Naive B cell (primary cell): ENCODE results near the gene FAM110A. TPM values are rescaled to one million over a fixed set of nuclear protein-coding genes. Genes with fewer than 3 reads are reported as not detected.
"Not testable (repeated sequence)": the region's sequence is repeated elsewhere in the genome, so short reads cannot be mapped to it uniquely, and the experiment has no call there.

Source experiments
- ATAC-seq, 2 donors: fragments of 150-1000 bp; cut with Tn5 transposase; 2 replicates each; pipeline ENCODE4 v1.10.0; 2021; ENCODE audit warnings: low read depth in 2 of 2, mild to moderate bottlenecking in 2 of 2, moderate library complexity in 2 of 2
- DNase-seq: peaks from one replicate; pipeline ENCODE4 v3.0.0; 2022
- H3K27ac Mint-ChIP-seq, 6 donors: one replicate each; pipeline ENCODE4 v1.8.0; 2020 to 2022; ENCODE audit warnings: mild to moderate bottlenecking in 6 of 6, mixed read lengths in 6 of 6, moderate library complexity in 5 of 6, inconsistent platforms in 2 of 6
- H3K27me3 Mint-ChIP-seq, 3 donors: one replicate each; pipeline ENCODE4 v1.8.0; 2021 to 2022; ENCODE audit warnings: mixed read lengths in 3 of 3, mild to moderate bottlenecking in 1 of 3
- H3K36me3 Mint-ChIP-seq, 2 donors: one replicate each; pipeline ENCODE4 v1.8.0; 2020 to 2022; ENCODE audit warnings: mixed read lengths in 2 of 2, inconsistent platforms in 1 of 2, mild to moderate bottlenecking in 1 of 2
- H3K4me1 Mint-ChIP-seq, 3 donors: one replicate each; pipeline ENCODE4 v1.8.0; 2020 to 2022; ENCODE audit warnings: mixed read lengths in 3 of 3, inconsistent platforms in 1 of 3, mild to moderate bottlenecking in 1 of 3, moderate library complexity in 1 of 3
- H3K4me3 Mint-ChIP-seq, 8 donors: one replicate each; pipeline ENCODE4 v1.8.0; 2020 to 2022; ENCODE audit warnings: mild to moderate bottlenecking in 8 of 8, mixed read lengths in 8 of 8, moderate library complexity in 8 of 8, inconsistent platforms in 2 of 8
- H3K9me3 Mint-ChIP-seq, 7 donors: one replicate each; pipeline ENCODE4 v1.8.0; 2020 to 2022; ENCODE audit warnings: mixed read lengths in 7 of 7, mild to moderate bottlenecking in 5 of 7, inconsistent platforms in 2 of 7, moderate library complexity in 1 of 7
- polyA plus RNA-seq, 6 donors: library from polyadenylated mRNA; unstranded; fragments of 300-500 nt; fragmentation: Illumina TruSeq; gene quantifications; one replicate each; pipeline ENCODE4 v1.2.3, GENCODE V29; 2021; ENCODE audit warnings: low read depth in 6 of 6

FAM110A gene
- polyA plus RNA-seq, 6 donors from 2014 or later: 8.9 to 18.9 (median 12.4) TPM

- peaks cover 0 to 6% (median 0%) of the 10 kb centered on the region in 3 donors for H3K4me1 Mint-ChIP-seq
- peaks cover 8 to 15% (median 10%) of the 10 kb centered on the region in 3 donors for H3K27me3 Mint-ChIP-seq
- DNase-seq (no peak), ATAC-seq (no peak)
- H3K4me3 Mint-ChIP-seq: no peak overlapping the region
- no peak overlapping the region for H3K27ac Mint-ChIP-seq
- no peaks in the 10 kb centered on the region for H3K9me3 Mint-ChIP-seq
- H3K36me3 Mint-ChIP-seq: no peaks in the 10 kb centered on the region
These were observed 6.7 kb upstream of the FAM110A start for GRCh38 chr20:826695-827323.

DNA sequence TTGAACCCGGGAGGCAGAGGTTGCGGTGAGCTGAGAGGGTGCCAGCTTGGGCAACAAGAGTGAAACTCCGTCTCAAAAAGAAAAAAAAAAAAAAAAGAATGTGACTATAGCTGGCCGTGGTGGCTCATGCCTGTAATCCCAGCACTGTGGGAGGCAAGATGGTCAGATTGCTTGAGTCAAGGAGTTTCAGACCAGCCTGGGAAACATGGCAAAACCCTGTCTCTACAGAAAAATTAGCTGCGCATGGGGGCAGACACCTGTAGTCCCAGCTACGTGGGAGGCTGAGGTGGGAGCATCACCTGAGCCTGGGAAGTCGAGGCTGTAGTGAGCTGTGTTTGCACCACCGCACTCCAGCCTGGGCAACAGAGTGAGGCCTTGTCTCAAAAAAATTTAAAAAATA is 5.5 kb upstream of the FAM110A start:
- H3K27ac Mint-ChIP-seq, H3K36me3 Mint-ChIP-seq, H3K9me3 Mint-ChIP-seq, DNase-seq, H3K27me3 Mint-ChIP-seq, ATAC-seq, H3K4me1 Mint-ChIP-seq, H3K4me3 Mint-ChIP-seq: not testable (repeated sequence)

- Mint-ChIP-seq H3K27me3 (peaks cover 0 to 6% (median 4%) of the 10 kb centered on the region in 3 donors), H3K36me3 (no peaks in the 10 kb centered on the region), H3K4me3 (peak overlapping the region in 1 of 8 donors; percentile 3), H3K9me3 (no peaks in the 10 kb centered on the region), H3K27ac (no peak overlapping the region), H3K4me1 (peaks cover 3 to 7% (median 7%) of the 10 kb centered on the region in 3 donors)
- no peak for ATAC-seq
- DNase-seq: no peak
These were observed 4.5 kb upstream of the FAM110A start for GRCh38 chr20:828987-829386.

DNA sequence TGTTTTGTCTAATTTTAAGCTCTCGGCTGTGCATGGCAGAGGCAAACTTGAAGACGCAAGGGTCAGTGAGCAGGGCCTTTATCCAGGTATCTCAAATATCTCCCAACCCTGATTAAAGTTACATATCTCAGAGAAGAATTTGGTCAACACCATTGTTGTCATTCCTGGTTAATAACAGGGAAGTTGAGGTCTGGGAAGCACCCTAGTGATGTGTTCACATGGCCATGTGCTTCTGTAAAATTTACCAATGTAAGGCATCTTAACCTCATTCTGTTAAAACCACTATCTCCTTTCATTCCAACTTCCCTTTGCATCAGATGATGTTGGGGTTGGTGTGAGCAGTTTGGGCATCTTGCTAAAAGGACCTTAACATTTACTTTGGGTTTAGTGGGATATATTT is 4.0 kb upstream of the FAM110A start:
- ATAC-seq (no peak), DNase-seq (no peak)
- Mint-ChIP-seq H3K27me3 (peaks cover 0 to 6% (median 4%) of the 10 kb centered on the region in 3 donors), H3K36me3 (no peaks in the 10 kb centered on the region), H3K27ac (peak overlapping the region in 1 of 6 donors; percentile 22), H3K9me3 (no peaks in the 10 kb centered on the region), H3K4me3 (no peak overlapping the region), H3K4me1 (peaks cover 8 to 12% (median 12%) of the 10 kb centered on the region in 3 donors)

DNA sequence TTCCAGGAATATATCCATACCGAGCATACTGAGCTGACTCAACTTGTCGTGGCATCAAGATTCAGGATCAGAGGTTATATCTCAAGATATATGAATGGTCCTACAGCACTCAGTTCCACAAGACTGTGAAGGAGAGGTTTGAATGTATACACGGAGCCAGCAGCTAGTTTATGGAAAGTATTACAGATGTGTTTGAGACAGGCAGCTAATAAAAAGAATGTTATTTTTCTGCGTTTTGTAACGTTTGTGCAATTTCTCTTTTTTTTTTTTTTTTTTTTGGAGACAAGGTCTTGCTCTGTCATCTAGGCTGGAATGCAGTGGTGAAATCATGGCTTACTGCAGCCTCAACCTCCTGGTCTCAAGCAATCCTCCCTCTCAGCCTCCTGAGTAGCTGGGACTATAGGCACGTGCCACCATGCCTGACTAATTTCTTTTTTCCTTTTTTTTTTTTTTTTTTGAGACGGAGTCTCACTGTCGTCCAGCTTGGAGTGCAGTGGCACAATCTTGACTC is 3.4 kb upstream of the FAM110A start:
- no peaks in the 10 kb centered on the region for H3K9me3 Mint-ChIP-seq
- ATAC-seq (no peak), DNase-seq (no peak)
- peaks cover 12 to 18% (median 17%) of the 10 kb centered on the region in 3 donors for H3K4me1 Mint-ChIP-seq
- H3K27ac Mint-ChIP-seq: no peak overlapping the region
- H3K36me3 Mint-ChIP-seq: no peaks in the 10 kb centered on the region
- no peak overlapping the region for H3K4me3 Mint-ChIP-seq
- peaks cover 0 to 6% (median 4%) of the 10 kb centered on the region in 3 donors for H3K27me3 Mint-ChIP-seq

DNA sequence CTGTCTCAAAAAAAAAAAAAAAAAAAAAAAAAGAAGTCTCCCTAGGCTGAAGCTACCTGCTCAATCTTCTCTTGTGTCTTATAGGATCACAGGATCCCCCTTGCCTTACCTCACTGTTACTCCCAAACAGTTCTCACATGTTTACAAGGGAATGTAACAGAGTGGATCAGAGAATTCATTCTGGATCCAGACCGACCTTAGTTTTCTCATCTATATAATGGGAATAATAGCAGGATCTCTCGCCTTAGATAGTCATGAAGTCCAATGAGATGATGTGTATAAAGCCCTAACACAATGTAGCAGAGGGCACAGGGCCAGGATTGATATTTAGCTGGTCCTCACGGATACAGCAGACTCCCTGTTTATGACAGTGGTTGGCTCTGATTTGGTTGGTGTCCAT is 2.3 kb upstream of the FAM110A start:
- ATAC-seq (no peak), DNase-seq (no peak)
- Mint-ChIP-seq H3K36me3 (no peaks in the 10 kb centered on the region), H3K4me3 (peak overlapping the region in 1 of 8 donors; percentile 49), H3K27me3 (no peaks in the 10 kb centered on the region), H3K9me3 (no peaks in the 10 kb centered on the region), H3K4me1 (peaks cover 23 to 29% (median 27%) of the 10 kb centered on the region in 3 donors), H3K27ac (no peak overlapping the region)

GRCh38 chr20:831956-832355 is 1.6 kb upstream of the FAM110A start:
- Mint-ChIP-seq H3K27ac (peak overlapping the region in 1 of 6 donors; percentile 21), H3K9me3 (no peaks in the 10 kb centered on the region), H3K4me1 (peaks cover 29 to 35% (median 34%) of the 10 kb centered on the region in 3 donors), H3K4me3 (peak overlapping the region in 1 of 8 donors; percentile 49), H3K36me3 (no peaks in the 10 kb centered on the region), H3K27me3 (no peaks in the 10 kb centered on the region)
- ATAC-seq (no peak), DNase-seq (no peak)

- DNase-seq: no peak
- Mint-ChIP-seq H3K36me3 (peaks cover 6 to 8% of the 10 kb centered on the region in 2 donors), H3K27ac (peak overlapping the region; percentile 85 to 95 (median 94)), H3K9me3 (peaks cover 0 to 5% (median 0%) of the 10 kb centered on the region in 7 donors), H3K4me1 (peaks cover 35 to 43% (median 42%) of the 10 kb centered on the region in 3 donors), H3K27me3 (no peaks in the 10 kb centered on the region), H3K4me3 (peak overlapping the region; percentile 82 to 95 (median 94))
- peak in 1 of 2 donors; percentile 3 for ATAC-seq
These were observed 430 bp upstream of the FAM110A start for GRCh38 chr20:833121-833449.

DNA sequence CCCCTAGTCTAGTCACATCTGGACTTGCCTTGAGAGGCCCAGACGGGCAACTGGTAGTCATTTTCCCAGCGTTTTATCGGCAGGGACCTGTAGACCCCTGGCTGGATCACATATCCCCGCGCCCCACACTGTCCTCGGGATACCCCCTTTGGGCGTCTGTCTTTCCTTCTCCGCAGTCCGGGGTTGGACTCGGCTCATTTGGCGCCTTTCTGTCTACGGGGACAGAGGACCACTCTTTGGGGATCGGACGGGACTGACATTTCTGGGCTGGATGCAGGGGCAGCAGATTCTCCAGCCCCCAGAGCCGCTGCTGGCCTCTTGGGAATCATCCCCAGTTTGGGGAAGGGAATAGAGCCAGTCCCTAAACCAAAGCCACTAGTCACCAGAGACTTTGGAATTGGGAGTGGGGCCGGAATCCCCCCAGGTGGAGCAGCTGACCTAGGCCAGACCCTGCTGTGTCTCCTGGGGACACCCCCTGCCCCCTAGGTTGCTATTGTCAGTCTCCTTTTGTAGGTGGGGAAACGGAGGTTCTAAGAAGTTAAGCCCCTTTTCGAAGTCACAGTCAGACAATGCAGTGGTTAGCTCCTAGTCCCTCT is 734 bp downstream of the FAM110A start:
- peaks cover 39 to 48% (median 47%) of the 10 kb centered on the region in 3 donors for H3K4me1 Mint-ChIP-seq
- ATAC-seq: no peak
- no peak for DNase-seq
- H3K4me3 Mint-ChIP-seq: peak overlapping the region; percentile 82 to 95 (median 94)
- H3K27me3 Mint-ChIP-seq: no peaks in the 10 kb centered on the region
- peaks cover 6 to 8% of the 10 kb centered on the region in 2 donors for H3K36me3 Mint-ChIP-seq
- H3K27ac Mint-ChIP-seq: peak overlapping the region; percentile 91 to 95 (median 93)
- peaks cover 0 to 5% (median 0%) of the 10 kb centered on the region in 7 donors for H3K9me3 Mint-ChIP-seq

DNA sequence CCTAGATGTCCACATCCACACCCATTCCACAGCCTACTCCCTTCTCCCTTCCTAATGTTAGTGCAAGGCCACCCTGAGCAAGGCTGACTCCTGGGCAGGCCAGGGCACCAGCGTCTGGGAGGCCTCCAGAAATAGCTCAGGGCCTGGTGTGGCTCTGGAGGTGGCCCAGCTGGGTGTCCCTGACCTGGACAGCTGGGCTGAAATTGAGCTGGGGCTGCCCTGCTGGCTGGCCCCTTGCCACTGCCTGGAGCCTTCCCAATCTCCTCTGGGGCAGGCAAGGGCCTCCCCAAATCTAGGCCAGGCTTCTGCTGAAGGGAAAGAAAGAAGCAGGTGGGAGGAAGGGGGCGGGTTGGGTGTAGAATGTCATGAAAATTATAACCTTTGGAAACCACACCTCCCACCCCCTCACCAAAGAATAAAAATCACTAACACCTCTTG is 2.1 kb downstream of the FAM110A start:
- DNase-seq (no peak), ATAC-seq (no peak)
- H3K27ac Mint-ChIP-seq: peak overlapping the region in 4 of 6 donors; percentile 10 to 93 (median 40)
- peaks cover 0 to 3% (median 0%) of the 10 kb centered on the region in 3 donors for H3K27me3 Mint-ChIP-seq
- peaks cover 44 to 54% (median 51%) of the 10 kb centered on the region in 3 donors for H3K4me1 Mint-ChIP-seq
- peaks cover 0 to 5% (median 0%) of the 10 kb centered on the region in 7 donors for H3K9me3 Mint-ChIP-seq
- H3K4me3 Mint-ChIP-seq: peak overlapping the region; percentile 32 to 95 (median 83)
- H3K36me3 Mint-ChIP-seq: peaks cover 6 to 8% of the 10 kb centered on the region in 2 donors

DNA sequence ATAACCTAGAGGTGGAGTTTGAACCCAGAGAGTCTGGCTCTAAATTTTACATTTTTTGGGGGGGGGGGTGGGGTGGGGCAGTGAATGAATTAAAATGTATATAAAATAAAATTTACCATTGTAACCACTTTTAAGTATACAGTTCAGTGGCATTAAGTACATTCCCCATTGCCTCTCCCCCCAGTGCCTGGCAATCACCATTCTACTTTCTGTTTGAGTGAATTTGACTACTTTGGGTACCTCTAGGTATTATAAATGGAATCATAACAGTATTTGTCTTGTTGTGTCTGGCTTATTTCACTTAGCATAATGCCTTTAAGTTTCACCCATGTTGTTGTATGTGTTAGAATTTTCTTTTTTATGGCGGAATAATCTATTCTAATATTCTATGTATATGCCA is 2.7 kb downstream of the FAM110A start:
- peaks cover 0 to 4% (median 0%) of the 10 kb centered on the region in 3 donors for H3K27me3 Mint-ChIP-seq
- peaks cover 6 to 8% of the 10 kb centered on the region in 2 donors for H3K36me3 Mint-ChIP-seq
- peak overlapping the region in 1 of 6 donors; percentile 8 for H3K27ac Mint-ChIP-seq
- peak overlapping the region in 2 of 8 donors; percentile 68 to 72 for H3K4me3 Mint-ChIP-seq
- H3K4me1 Mint-ChIP-seq: peaks cover 44 to 55% (median 53%) of the 10 kb centered on the region in 3 donors
- no peak for ATAC-seq
- DNase-seq: no peak
- H3K9me3 Mint-ChIP-seq: peaks cover 0 to 5% (median 0%) of the 10 kb centered on the region in 7 donors

DNA sequence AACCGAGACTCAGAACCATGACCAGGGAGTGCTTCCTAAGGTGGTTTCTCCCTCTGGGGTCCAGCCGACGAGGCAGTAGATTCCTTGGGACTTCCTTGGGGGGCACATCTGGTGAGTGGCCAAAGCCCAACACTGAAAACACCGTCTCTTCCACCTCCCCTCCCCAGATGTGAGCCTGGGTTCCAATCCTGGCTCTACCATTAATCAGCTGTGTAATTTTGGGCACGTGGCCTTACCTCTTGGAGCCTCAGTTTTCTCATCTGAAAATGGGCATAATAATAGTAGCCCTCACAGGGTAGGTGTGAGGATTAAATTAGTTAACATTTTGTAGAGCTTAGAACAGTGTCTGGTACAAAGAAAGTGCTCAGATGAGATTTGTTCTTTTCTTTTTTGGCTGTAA is 5.5 kb downstream of the FAM110A start:
- no peak for ATAC-seq
- Mint-ChIP-seq H3K4me1 (peaks cover 45 to 66% (median 52%) of the 10 kb centered on the region in 3 donors), H3K27me3 (peaks cover 0 to 9% (median 0%) of the 10 kb centered on the region in 3 donors), H3K36me3 (peaks cover 6 to 8% of the 10 kb centered on the region in 2 donors), H3K9me3 (peaks cover 0 to 5% (median 0%) of the 10 kb centered on the region in 7 donors), H3K4me3 (peak overlapping the region in 1 of 8 donors; percentile 9), H3K27ac (no peak overlapping the region)
- DNase-seq: no peak

DNA sequence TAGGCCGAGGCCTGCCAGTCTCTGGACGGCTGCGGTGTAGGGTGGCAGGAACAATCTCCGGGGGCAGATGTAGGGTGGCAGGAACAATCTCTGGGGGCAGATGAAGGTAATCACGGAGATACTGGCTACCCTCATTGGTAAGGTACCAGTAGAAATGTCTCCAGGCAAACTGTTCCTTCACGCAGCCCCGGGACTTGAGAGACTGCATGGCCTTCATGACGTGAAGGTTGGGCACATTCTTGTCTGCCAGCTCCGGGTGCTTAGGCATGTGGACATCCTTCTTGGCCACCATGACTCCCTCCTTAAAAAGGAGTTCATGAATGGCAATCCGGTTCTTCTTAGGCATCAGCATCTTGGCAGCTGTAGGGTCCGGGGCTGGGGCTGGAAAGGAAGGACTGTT is 6.1 kb downstream of the FAM110A start:
- Mint-ChIP-seq H3K4me1 (peaks cover 44 to 66% (median 52%) of the 10 kb centered on the region in 3 donors), H3K9me3 (peaks cover 0 to 5% (median 0%) of the 10 kb centered on the region in 7 donors), H3K27me3 (peaks cover 0 to 9% (median 4%) of the 10 kb centered on the region in 3 donors), H3K4me3 (peak overlapping the region in 5 of 8 donors; percentile 22 to 69 (median 36)), H3K27ac (no peak overlapping the region), H3K36me3 (peaks cover 6 to 8% of the 10 kb centered on the region in 2 donors)
- DNase-seq: no peak
- ATAC-seq: no peak
